Testis (tissue), 3 donors: Measurements from ENCODE around the gene SLC2A6. TPM values are rescaled to one million over a fixed set of nuclear protein-coding genes. Genes with fewer than 3 reads are reported as not detected.

ENCODE experiments used
- DNase-seq: peaks from one replicate; pipeline ENCODE4 v3.0.0-alpha.2; 2019
- H3K27ac ChIP-seq, 2 donors: fragments of 200-600 bp; sonication (generic); one replicate each; pipeline ENCODE4 v1.5.1; 2019
- H3K27me3 ChIP-seq: fragments of 200-600 bp; sonication (generic); one replicate; pipeline ENCODE4 v1.5.1; 2019
- H3K36me3 ChIP-seq: fragments of 200-600 bp; sonication (generic); one replicate; pipeline ENCODE4 v1.5.1; 2017; ENCODE audit warnings: low read depth; ENCODE audit errors: missing control alignments
- H3K4me1 ChIP-seq: fragments of 200-600 bp; sonication (generic); one replicate; pipeline ENCODE4 v1.5.1; 2019
- H3K4me3 ChIP-seq, 2 donors: fragments of 200-600 bp; sonication (generic); one replicate each; pipeline ENCODE4 v1.5.1; 2017 to 2019
- H3K9me3 ChIP-seq: fragments of 200-600 bp; sonication (generic); one replicate; pipeline ENCODE4 v1.5.1; 2017
- POLR2A ChIP-seq: fragments of 450-650 bp; IDR thresholded peaks from one replicate; pipeline ENCODE4 v1.6.1; 2017; ENCODE audit warnings: antibody characterized with exemption, mild to moderate bottlenecking, moderate library complexity
- WGBS, 2 donors: methylation state at CpG; one replicate each; pipeline ENCODE4 v1.1.5; 2018; 5-methylcytosine and 5-hydroxymethylcytosine counted together
- intact Hi-C: fragments of 100-400 bp; cut with DNase I; formaldehyde crosslinking; loops from one replicate; pipeline ENCODE4 v1.15.1; 2023; ENCODE audit warnings: low total_unique reads
- polyA plus RNA-seq: library from polyadenylated mRNA; stranded (reverse); fragments of 350-450 nt; fragmentation: Illumina TruSeq; extraction: RNeasy Lipid Tissue Mini Kit (QIAGEN cat#74804); gene quantifications from one replicate; pipeline ENCODE4 v1.2.3, GENCODE V29; 2014; ENCODE audit warnings: low read depth, low replicate concordance; ENCODE audit not compliant: insufficient read depth
- total RNA-seq, 2 donors: library from RNA; depleted of rRNA; stranded (reverse); fragments of >200 nt; gene quantifications; one replicate each; pipeline ENCODE4 v1.2.3, GENCODE V29; 2016
- TF ChIP-seq, protein P1 (sequence below), 3 experiments: fragments of 450-650 bp in 2 of 3; fragments of 200-600 bp in 1 of 3; sonication (generic) in 1 of 3; IDR thresholded peaks; one replicate each; pipeline ENCODE4 v1.5.1; 2016 to 2019; ENCODE audit warnings: antibody characterized with exemption in 3 of 3, mild to moderate bottlenecking in 2 of 3, moderate library complexity in 1 of 3

Gene SLC2A6
- total and polyA plus RNA-seq, 3 donors from 2014 or later = 2.6 to 3.5 (median 2.9) TPM

DNA sequence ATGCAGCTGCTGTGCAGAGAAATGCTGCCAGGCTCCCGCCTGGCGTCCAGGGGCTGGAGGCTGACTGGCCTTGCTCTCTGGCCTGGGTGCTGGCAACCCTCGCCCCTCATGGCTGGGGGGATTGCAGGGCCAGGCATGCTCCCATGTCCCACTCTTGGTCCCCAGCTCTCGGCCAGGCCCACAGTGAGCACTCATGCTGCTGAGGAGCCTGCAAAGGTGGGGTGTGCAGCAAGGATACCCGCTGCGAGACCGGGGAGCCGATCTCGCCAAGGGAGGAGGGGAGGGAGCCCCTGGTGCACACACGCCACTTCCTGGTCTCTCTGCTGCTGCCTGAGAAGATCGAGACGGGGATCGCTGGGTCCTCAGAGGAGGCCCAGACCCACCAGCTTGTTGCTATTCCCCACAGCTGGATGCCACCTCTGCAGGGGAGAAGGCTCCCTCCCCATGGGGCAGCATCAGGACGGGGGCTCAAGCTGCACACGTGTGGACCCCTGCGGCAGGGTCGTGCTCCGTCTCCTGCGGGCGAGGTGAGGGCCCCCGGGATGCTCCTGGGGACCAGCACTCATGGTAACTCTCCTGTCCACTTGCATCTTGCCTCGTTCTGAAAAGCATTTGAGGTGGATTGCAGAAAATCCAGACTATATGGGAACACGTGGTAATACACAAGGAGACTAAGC lies 33.5 kb downstream of the SLC2A6 start:
- H3K4me1 ChIP-seq = no peaks in the 10 kb centered on the region
- no peak for DNase-seq
- H3K36me3 ChIP-seq = no peaks in the 10 kb centered on the region
- 84 to 90% methylated on average over 9 to 23 of the region's 23 CpGs for WGBS, 2 donors
- H3K27ac ChIP-seq = no peak overlapping the region
- no peak for TF ChIP-seq POLR2A
- TF ChIP-seq, protein P1, sequence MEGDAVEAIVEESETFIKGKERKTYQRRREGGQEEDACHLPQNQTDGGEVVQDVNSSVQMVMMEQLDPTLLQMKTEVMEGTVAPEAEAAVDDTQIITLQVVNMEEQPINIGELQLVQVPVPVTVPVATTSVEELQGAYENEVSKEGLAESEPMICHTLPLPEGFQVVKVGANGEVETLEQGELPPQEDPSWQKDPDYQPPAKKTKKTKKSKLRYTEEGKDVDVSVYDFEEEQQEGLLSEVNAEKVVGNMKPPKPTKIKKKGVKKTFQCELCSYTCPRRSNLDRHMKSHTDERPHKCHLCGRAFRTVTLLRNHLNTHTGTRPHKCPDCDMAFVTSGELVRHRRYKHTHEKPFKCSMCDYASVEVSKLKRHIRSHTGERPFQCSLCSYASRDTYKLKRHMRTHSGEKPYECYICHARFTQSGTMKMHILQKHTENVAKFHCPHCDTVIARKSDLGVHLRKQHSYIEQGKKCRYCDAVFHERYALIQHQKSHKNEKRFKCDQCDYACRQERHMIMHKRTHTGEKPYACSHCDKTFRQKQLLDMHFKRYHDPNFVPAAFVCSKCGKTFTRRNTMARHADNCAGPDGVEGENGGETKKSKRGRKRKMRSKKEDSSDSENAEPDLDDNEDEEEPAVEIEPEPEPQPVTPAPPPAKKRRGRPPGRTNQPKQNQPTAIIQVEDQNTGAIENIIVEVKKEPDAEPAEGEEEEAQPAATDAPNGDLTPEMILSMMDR (IDR thresholded peaks at IDR 0.05) = no peak
- intact Hi-C loops = no loop called here
- H3K4me3 ChIP-seq = no peak overlapping the region
- H3K27me3 ChIP-seq = no peaks in the 10 kb centered on the region
- H3K9me3 ChIP-seq = no peaks in the 10 kb centered on the region

DNA sequence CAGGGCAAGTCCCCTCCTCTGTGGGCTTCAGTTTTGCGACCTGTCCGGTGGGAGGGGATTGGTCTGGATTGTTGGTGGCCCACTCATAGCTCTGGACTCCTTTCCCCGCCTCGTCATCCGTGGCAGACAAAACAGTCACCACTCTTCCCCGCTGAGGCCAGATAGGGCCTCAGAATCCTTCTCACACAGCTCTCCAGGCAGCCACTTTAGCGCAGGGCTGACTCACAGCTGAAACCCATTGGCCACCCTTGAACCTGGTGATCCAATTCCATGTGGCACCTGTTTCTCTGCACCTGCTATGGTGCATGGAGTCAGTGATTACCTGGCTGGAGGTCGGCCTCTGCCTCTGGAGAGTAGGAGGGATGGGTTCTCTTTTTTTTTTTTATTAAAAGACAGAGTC lies 34.9 kb downstream of the SLC2A6 start:
- Histone ChIP-seq H3K36me3 (no peaks in the 10 kb centered on the region), H3K4me3 (no peak overlapping the region), H3K27me3 (no peaks in the 10 kb centered on the region), H3K4me1 (no peaks in the 10 kb centered on the region), H3K9me3 (no peaks in the 10 kb centered on the region), H3K27ac (no peak overlapping the region)
- intact Hi-C loops = no loop called here
- DNase-seq = no peak
- 90 to 92% methylated on average over 7 to 8 of the region's 8 CpGs for WGBS, 2 donors
- TF ChIP-seq, protein P1 (IDR thresholded peaks at IDR 0.05) = no peak

DNA sequence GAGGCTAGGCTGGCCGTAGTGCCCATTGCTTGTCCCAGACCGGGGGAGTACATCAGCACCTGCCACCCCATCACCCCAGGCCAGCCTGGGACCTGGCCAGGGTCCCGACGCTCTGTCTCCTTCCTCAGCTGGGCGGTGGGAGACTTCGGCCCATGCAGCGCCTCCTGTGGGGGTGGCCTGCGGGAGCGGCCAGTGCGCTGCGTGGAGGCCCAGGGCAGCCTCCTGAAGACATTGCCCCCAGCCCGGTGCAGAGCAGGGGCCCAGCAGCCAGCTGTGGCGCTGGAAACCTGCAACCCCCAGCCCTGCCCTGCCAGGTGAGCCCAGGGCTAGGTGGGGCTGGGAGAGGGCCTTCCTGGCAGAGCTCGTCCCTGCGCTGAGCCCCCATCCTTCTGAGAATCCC lies 35.7 kb downstream of the SLC2A6 start:
- Histone ChIP-seq H3K9me3 (no peaks in the 10 kb centered on the region), H3K27ac (no peak overlapping the region), H3K4me1 (no peaks in the 10 kb centered on the region), H3K27me3 (no peaks in the 10 kb centered on the region), H3K4me3 (no peak overlapping the region), H3K36me3 (no peaks in the 10 kb centered on the region)
- WGBS, 2 donors = 86% methylated on average over 5 of the region's 15 CpGs; no CpG with 5 or more reads in 1 of the 2 donors
- intact Hi-C loops = no loop called here
- no peak for DNase-seq
- TF ChIP-seq POLR2A = no peak
- TF ChIP-seq, protein P1 (IDR thresholded peaks at IDR 0.05) = no peak

DNA sequence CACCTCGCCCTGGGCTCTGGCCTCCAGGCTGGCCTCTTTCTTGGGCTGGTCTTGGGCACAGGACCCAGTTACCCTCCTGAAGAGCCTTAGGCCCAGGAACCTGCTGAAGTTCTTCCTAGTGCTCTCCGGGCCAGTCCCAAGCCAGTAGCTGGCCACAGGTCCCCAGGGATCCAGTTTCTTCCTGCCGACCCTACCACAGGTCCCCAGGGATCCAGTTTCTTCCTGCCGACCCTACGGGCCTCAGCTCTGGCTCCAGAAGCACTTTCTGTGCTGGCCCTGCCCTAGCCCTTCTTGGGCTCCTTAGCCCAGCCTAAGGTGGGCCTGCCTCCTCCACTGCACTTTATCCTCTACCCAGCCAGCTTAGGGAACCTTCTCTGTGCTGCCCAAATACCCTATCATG lies 37.3 kb downstream of the SLC2A6 start:
- TF ChIP-seq POLR2A = no peak
- Histone ChIP-seq H3K27ac (no peak overlapping the region), H3K4me3 (no peak overlapping the region), H3K4me1 (no peaks in the 10 kb centered on the region), H3K36me3 (no peaks in the 10 kb centered on the region), H3K27me3 (no peaks in the 10 kb centered on the region), H3K9me3 (no peaks in the 10 kb centered on the region)
- intact Hi-C loops = no loop called here
- DNase-seq = no peak
- 80 to 81% methylated on average over 5 of the region's 5 CpGs for WGBS, 2 donors

DNA sequence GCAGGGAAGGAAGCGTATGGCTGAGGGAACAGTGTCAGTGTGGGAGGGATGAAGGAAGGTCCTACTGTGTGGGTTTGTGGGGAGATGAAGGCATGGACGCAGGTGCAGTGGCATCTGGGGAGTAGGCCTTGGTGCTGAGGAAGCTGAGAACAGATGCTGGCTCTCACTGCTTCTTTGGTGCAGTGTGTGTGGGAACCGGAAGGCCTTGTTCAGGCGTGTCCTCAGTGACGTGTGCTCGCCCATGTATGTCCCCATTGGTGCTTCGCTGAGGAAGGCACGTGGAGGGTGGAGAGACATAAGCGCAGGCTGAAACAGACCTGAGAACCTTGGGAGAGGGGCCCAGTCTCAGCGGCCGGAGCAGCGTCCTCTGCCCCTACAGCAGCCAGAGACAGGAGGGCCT lies 38.0 kb downstream of the SLC2A6 start:
- WGBS, 2 donors = 88 to 91% methylated on average over 11 to 12 of the region's 12 CpGs
- Histone ChIP-seq H3K9me3 (no peaks in the 10 kb centered on the region), H3K4me1 (no peaks in the 10 kb centered on the region), H3K36me3 (no peaks in the 10 kb centered on the region), H3K27ac (no peak overlapping the region), H3K4me3 (no peak overlapping the region), H3K27me3 (no peaks in the 10 kb centered on the region)
- DNase-seq = no peak
- TF ChIP-seq, protein P1 (IDR thresholded peaks at IDR 0.05) = no peak
- no peak for TF ChIP-seq POLR2A
- intact Hi-C loops = no loop called here
